CD4-positive, alpha-beta memory T cell (primary cell): ENCODE results near the gene APOF. TPM values are rescaled to one million over a fixed set of nuclear protein-coding genes. Genes with fewer than 3 reads are reported as not detected.

Source experiments
- CTCF ChIA-PET: fragments of 350-600 bp; sonication (Branson Sonifier 250); formaldehyde crosslinking; loops from one replicate; lab custom pipeline; 2021; ENCODE audit warnings: inconsistent platforms; ENCODE audit not compliant: partially characterized antibody; lab: Charles Lee
- POLR2A ChIA-PET: fragments of 350-600 bp; sonication (Branson Sonifier 250); formaldehyde crosslinking; loops from one replicate; lab custom pipeline; 2021; ENCODE audit not compliant: partially characterized antibody; lab: Charles Lee
- DNase-seq, 5 donors: peaks; one replicate each; pipeline versions ENCODE4 v3.0.0 to v3.0.0-alpha.2; 2020 to 2022; ENCODE audit warnings: mixed read lengths in 1 of 5
- H3K27ac ChIP-seq: one replicate; pipeline ENCODE4 v1.7.0; 2013; ENCODE audit warnings: low read depth, low read length
- H3K27me3 ChIP-seq: 2 replicates; pipeline ENCODE4 v1.7.0; 2013; ENCODE audit warnings: mild to moderate bottlenecking, low read length, moderate library complexity; ENCODE audit not compliant: insufficient read depth
- H3K36me3 ChIP-seq: 2 replicates; pipeline ENCODE4 v1.7.0; 2013; ENCODE audit warnings: mild to moderate bottlenecking, low read length, moderate library complexity; ENCODE audit not compliant: insufficient read depth
- H3K4me1 ChIP-seq: 2 replicates; pipeline ENCODE4 v1.7.0; 2013; ENCODE audit warnings: mild to moderate bottlenecking, low read length, moderate library complexity; ENCODE audit not compliant: insufficient read depth
- H3K4me3 ChIP-seq, 2 donors: one replicate each; pipeline ENCODE4 v1.7.0; 2013; ENCODE audit warnings: low read length in 2 of 2, mild to moderate bottlenecking in 1 of 2
- H3K9me3 ChIP-seq, 2 donors: one replicate each; pipeline ENCODE4 v1.7.0; 2013; ENCODE audit warnings: low read length in 2 of 2, control low read depth in 1 of 2; ENCODE audit not compliant: control insufficient read depth in 1 of 2
- H3K27ac Mint-ChIP-seq, 7 donors: one replicate each; pipeline ENCODE4 v1.8.0; 2020 to 2021; ENCODE audit warnings: mixed read lengths in 7 of 7, mild to moderate bottlenecking in 6 of 7, inconsistent platforms in 3 of 7, moderate library complexity in 3 of 7
- H3K27me3 Mint-ChIP-seq, 2 donors: one replicate each; pipeline ENCODE4 v1.8.0; 2020 to 2021; ENCODE audit warnings: mixed read lengths in 2 of 2
- H3K36me3 Mint-ChIP-seq, 2 donors: one replicate each; pipeline ENCODE4 v1.8.0; 2020 to 2021; ENCODE audit warnings: mixed read lengths in 2 of 2, inconsistent platforms in 1 of 2, mild to moderate bottlenecking in 1 of 2
- H3K4me1 Mint-ChIP-seq, 4 donors: one replicate each; pipeline ENCODE4 v1.8.0; 2020 to 2021; ENCODE audit warnings: mixed read lengths in 4 of 4, mild to moderate bottlenecking in 1 of 4
- H3K4me3 Mint-ChIP-seq, 8 donors: one replicate each; pipeline ENCODE4 v1.8.0; 2020 to 2021; ENCODE audit warnings: mixed read lengths in 8 of 8, mild to moderate bottlenecking in 7 of 8, moderate library complexity in 6 of 8, inconsistent platforms in 3 of 8
- H3K9me3 Mint-ChIP-seq, 8 donors: one replicate each; pipeline ENCODE4 v1.8.0; 2020 to 2021; ENCODE audit warnings: mixed read lengths in 8 of 8, mild to moderate bottlenecking in 5 of 8, inconsistent platforms in 3 of 8, moderate library complexity in 1 of 8
- intact Hi-C: fragments of 100-400 bp; cut with micrococcal nuclease; formaldehyde crosslinking; loops from one replicate; pipeline ENCODE4 v1.15.1; 2023
- polyA plus RNA-seq, 2 donors: library from polyadenylated mRNA; unstranded; fragments of 300-500 nt; fragmentation: Illumina TruSeq; gene quantifications; one replicate each; pipeline ENCODE4 v1.2.3, GENCODE V29; 2021
- total RNA-seq, 2 experiments: library from RNA; stranded (reverse); gene quantifications; one replicate each; pipeline ENCODE4 v1.2.3, GENCODE V29; 2021

Gene APOF
- total and polyA plus RNA-seq, 4 experiments from 2014 or later = not detected

DNA sequence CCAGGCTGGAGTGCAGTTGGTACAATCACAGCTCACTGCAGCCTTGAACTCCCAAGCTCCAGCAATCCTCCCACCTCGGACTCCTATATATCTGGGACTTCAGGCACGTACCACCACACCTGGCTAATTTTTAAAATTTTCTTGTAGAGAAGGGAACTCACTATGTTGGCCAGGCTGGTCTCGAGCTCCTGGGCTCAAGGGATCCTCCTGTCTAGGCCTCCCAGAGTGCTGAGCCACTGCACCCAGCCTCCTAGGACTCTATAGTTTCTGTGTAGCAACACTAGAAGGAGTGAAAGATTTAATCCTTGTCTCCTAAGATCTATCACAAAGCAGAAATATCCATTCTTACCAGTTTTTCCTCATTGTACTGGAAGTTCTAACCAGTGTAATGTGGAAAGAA lies 4.3 kb upstream of the APOF start:
- no peaks in the 10 kb centered on the region for H3K4me1 Mint-ChIP-seq
- H3K27me3 Mint-ChIP-seq = no peaks in the 10 kb centered on the region
- CTCF ChIA-PET = interaction anchor here (1.3 kb wide), 1 partner anchor 33 kb away, joined by 5 read pairs; no protein-coding TSS in a partner anchor

DNA sequence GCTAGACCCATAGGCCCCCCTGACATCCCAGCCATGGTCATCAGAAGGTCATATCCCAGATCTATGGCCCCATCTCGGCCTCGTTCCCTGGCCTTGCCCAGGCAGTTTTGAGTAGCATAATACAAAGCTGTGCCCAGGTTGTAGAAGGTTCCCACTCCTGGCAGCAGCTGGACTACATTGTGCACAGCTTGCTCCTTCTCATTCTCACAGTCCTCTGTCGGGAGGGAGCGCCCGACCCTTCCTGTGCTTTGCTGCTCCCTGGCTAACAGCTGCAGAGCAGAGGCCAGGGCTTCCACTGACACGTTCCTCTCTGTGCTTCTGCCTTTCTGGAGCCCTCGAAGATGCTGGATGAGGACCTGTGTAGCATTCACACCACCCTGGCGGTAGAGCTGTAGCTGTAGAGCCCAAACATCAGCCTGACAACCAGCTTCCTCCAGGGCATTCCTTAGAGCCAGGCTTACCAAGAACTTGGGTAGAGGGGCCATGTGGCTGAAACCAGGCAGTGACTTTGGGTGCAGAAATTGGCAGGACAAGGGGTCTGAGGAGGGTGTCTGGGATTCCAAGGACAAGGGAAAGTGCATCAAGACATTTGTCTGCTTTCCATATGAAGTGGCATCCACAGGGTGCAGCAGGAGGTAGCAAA lies 1.0 kb downstream of the APOF start:
- peak overlapping the region; percentile 92 to 98 (median 96) for H3K4me3 Mint-ChIP-seq
- no peaks in the 10 kb centered on the region for H3K27me3 ChIP-seq
- H3K36me3 ChIP-seq = no peaks in the 10 kb centered on the region
- H3K27ac Mint-ChIP-seq = peak overlapping the region; percentile 37 to 97 (median 94)
- no peak overlapping the region for H3K4me3 ChIP-seq
- CTCF ChIA-PET = interaction anchor here (2.5 to 4.8 kb wide), 5 partner anchors 23 to 102 kb away, joined by 9 to 35 read pairs (median 23); partner anchors contain the start of genes IL23A, PAN2 and TIMELESS
- peaks cover 29% of the 10 kb centered on the region for H3K4me1 ChIP-seq
- POLR2A ChIA-PET = interaction anchor here (1.1 to 7.8 kb wide), 6 partner anchors 13 to 140 kb away, joined by 4 to 264 read pairs (median 12); partner anchors contain the start of genes CNPY2, IL23A, PAN2 and RNF41
- H3K9me3 ChIP-seq = no peaks in the 10 kb centered on the region
- intact Hi-C loops = loop anchor here (2.0 to 5.0 kb wide), 3 partner anchors 94 to 327 kb away; partner anchors contain the start of genes COQ10A, ESYT1 and PTGES3
- no peak for DNase-seq
- H3K27ac ChIP-seq = no peak overlapping the region
- peaks cover 0 to 15% of the 10 kb centered on the region in 2 donors for H3K36me3 Mint-ChIP-seq
- peaks cover 13 to 30% (median 20%) of the 10 kb centered on the region in 4 donors for H3K4me1 Mint-ChIP-seq
- H3K27me3 Mint-ChIP-seq = no peaks in the 10 kb centered on the region
- peaks cover 0 to 2% (median 0%) of the 10 kb centered on the region in 8 donors for H3K9me3 Mint-ChIP-seq

More for the DNA sequence above, 4.3 kb upstream of the APOF start:
- DNase-seq = no peak
- Mint-ChIP-seq H3K4me3 (no peak overlapping the region), H3K36me3 (no peaks in the 10 kb centered on the region), H3K27ac (no peak overlapping the region), H3K9me3 (no peaks in the 10 kb centered on the region)
- no peak overlapping the region for H3K4me3 ChIP-seq
- H3K27ac ChIP-seq = no peak overlapping the region
- no peaks in the 10 kb centered on the region for H3K9me3 ChIP-seq
- POLR2A ChIA-PET = no interaction called here
- intact Hi-C loops = no loop called here
- H3K36me3 ChIP-seq = no peaks in the 10 kb centered on the region
- no peaks in the 10 kb centered on the region for H3K27me3 ChIP-seq
- no peaks in the 10 kb centered on the region for H3K4me1 ChIP-seq

GRCh38 chr12:56359851-56360767 lies 2.5 kb downstream of the APOF start, which contains the start of gene STAT2:
Gene STAT2, minus strand, starts transcription at chr12:56360107. Its CDS starts 3,536 bp downstream, at chr12:56356571.
- intact Hi-C loops = loop anchor here (1.0 to 5.0 kb wide), 11 partner anchors 22 to 329 kb away; partner anchors contain the start of genes COQ10A, CS, ESYT1 and IL23A
- Histone ChIP-seq H3K27ac (peak within 1 kb of the TSS; percentile 84), H3K27me3 (no peaks in the 10 kb centered on the region), H3K4me3 (peak within 1 kb of the TSS; percentile 78 to 97), H3K4me1 (peaks cover 29% of the 10 kb centered on the region), H3K36me3 (peaks cover 13% of the 10 kb centered on the region), H3K9me3 (no peaks in the 10 kb centered on the region)
- peak; percentile 99 to 100 (median 100) for DNase-seq
- no peaks in the 10 kb centered on the region for H3K27me3 Mint-ChIP-seq
- H3K36me3 Mint-ChIP-seq = peaks cover 8 to 29% of the 10 kb centered on the region in 2 donors
- ChIA-PET CTCF (interaction anchor here (0.7 to 4.8 kb wide), 22 partner anchors 9 to 622 kb away, joined by 3 to 35 read pairs (median 6); partner anchors contain the start of genes CNPY2, CS, DNAJC14 and IL23A), POLR2A (interaction anchor here (0.7 to 7.8 kb wide), 27 partner anchors 9 to 752 kb away, joined by 3 to 264 read pairs (median 6); partner anchors contain the start of genes ANKRD52, CNPY2, COQ10A and ESYT1)
- peak within 1 kb of the TSS; percentile 92 to 98 (median 96) for H3K4me3 Mint-ChIP-seq
- peaks cover 16 to 30% (median 21%) of the 10 kb centered on the region in 4 donors for H3K4me1 Mint-ChIP-seq
- peaks cover 0 to 2% (median 0%) of the 10 kb centered on the region in 8 donors for H3K9me3 Mint-ChIP-seq
- peak within 1 kb of the TSS; percentile 89 to 98 (median 96) for H3K27ac Mint-ChIP-seq

GRCh38 chr12:56358836-56359532 lies 3.7 kb downstream of the APOF start:
- H3K36me3 ChIP-seq = peaks cover 24% of the 10 kb centered on the region
- H3K4me1 ChIP-seq = peaks cover 29% of the 10 kb centered on the region
- Mint-ChIP-seq H3K27ac (peak overlapping the region; percentile 89 to 98 (median 96)), H3K27me3 (no peaks in the 10 kb centered on the region), H3K9me3 (peaks cover 0 to 2% (median 0%) of the 10 kb centered on the region in 8 donors), H3K4me3 (peak overlapping the region; percentile 92 to 98 (median 96)), H3K4me1 (peaks cover 16 to 30% (median 21%) of the 10 kb centered on the region in 4 donors), H3K36me3 (peaks cover 18 to 40% of the 10 kb centered on the region in 2 donors)
- ChIA-PET CTCF (interaction anchor here (0.7 to 4.8 kb wide), 19 partner anchors 8 to 240 kb away, joined by 3 to 35 read pairs (median 7); partner anchors contain the start of genes ANKRD52, CNPY2, CS and IL23A), POLR2A (interaction anchor here (0.6 to 7.8 kb wide), 23 partner anchors 7 to 541 kb away, joined by 3 to 264 read pairs (median 7); partner anchors contain the start of genes CNPY2, GLS2, IL23A and MIP)
- H3K4me3 ChIP-seq = peak overlapping the region; percentile 78 to 97
- H3K27ac ChIP-seq = peak overlapping the region; percentile 84
- DNase-seq = no peak
- H3K27me3 ChIP-seq = no peaks in the 10 kb centered on the region
- no peaks in the 10 kb centered on the region for H3K9me3 ChIP-seq
- intact Hi-C loops = no loop called here

GRCh38 chr12:56351325-56351724 lies 11.3 kb downstream of the APOF start:
- Histone ChIP-seq H3K9me3 (no peaks in the 10 kb centered on the region), H3K27me3 (no peaks in the 10 kb centered on the region), H3K27ac (no peak overlapping the region), H3K4me1 (no peaks in the 10 kb centered on the region), H3K36me3 (peaks cover 68% of the 10 kb centered on the region), H3K4me3 (no peak overlapping the region)
- Mint-ChIP-seq H3K4me3 (no peak overlapping the region), H3K36me3 (peaks cover 47 to 70% of the 10 kb centered on the region in 2 donors), H3K27me3 (no peaks in the 10 kb centered on the region), H3K27ac (peak overlapping the region in 1 of 7 donors; percentile 40), H3K4me1 (peaks cover 0 to 3% (median 1%) of the 10 kb centered on the region in 4 donors), H3K9me3 (no peaks in the 10 kb centered on the region)
- ChIA-PET CTCF (interaction anchor here (1.0 to 2.5 kb wide), 4 partner anchors 9 to 113 kb away, joined by 3 to 8 read pairs (median 4); partner anchors contain the start of genes PAN2 and STAT2), POLR2A (interaction anchor here (1.2 to 4.1 kb wide), 5 partner anchors 9 to 35 kb away, joined by 3 to 19 read pairs (median 5); partner anchors contain the start of genes CNPY2, IL23A and STAT2)
- DNase-seq = no peak
- intact Hi-C loops = no loop called here

- Histone ChIP-seq H3K4me1 (no peaks in the 10 kb centered on the region), H3K27me3 (no peaks in the 10 kb centered on the region), H3K4me3 (no peak overlapping the region), H3K27ac (no peak overlapping the region), H3K36me3 (peaks cover 67% of the 10 kb centered on the region), H3K9me3 (no peaks in the 10 kb centered on the region)
- Mint-ChIP-seq H3K4me3 (no peak overlapping the region), H3K9me3 (no peaks in the 10 kb centered on the region), H3K4me1 (no peaks in the 10 kb centered on the region), H3K27me3 (no peaks in the 10 kb centered on the region), H3K27ac (peak overlapping the region in 3 of 7 donors; percentile 5 to 41 (median 32)), H3K36me3 (peaks cover 49 to 70% of the 10 kb centered on the region in 2 donors)
- intact Hi-C loops = no loop called here
- POLR2A ChIA-PET = interaction anchor here (1.4 to 4.1 kb wide), 4 partner anchors 9 to 35 kb away, joined by 3 to 19 read pairs (median 8); partner anchors contain the start of genes CNPY2, IL23A and STAT2
- no peak for DNase-seq
- CTCF ChIA-PET = interaction anchor here (1.0 to 2.5 kb wide), 2 partner anchors 9 to 114 kb away, joined by 3 to 8 read pairs; partner anchors contain the start of gene STAT2
Observed at GRCh38 chr12:56350662-56351061, 12.0 kb downstream of the APOF start.
